Keratinocyte (primary cell): ENCODE measurements around the gene SULT2B1.
A peak's percentile ranks its signal among the peaks of the same experiment; 100 is the strongest.

Experiments used
- CTCF ChIP-seq, 3 experiments: IDR thresholded peaks in 1 of 3; conservative IDR thresholded peaks in 1 of 3; optimal IDR thresholded peaks in 1 of 3; 2 replicates in 2 of 3; 3 replicates in 1 of 3; pipeline versions ENCODE3 to v1.5.1; 2011; ENCODE audit warnings: low read length in 3 of 3, mild to moderate bottlenecking in 3 of 3, moderate library complexity in 2 of 3, control low read depth in 1 of 3, inconsistent platforms in 1 of 3; ENCODE audit not compliant: insufficient read depth in 2 of 3; ENCODE audit errors: extremely low read depth in 1 of 3
- EZH2 ChIP-seq: IDR thresholded peaks from one replicate; pipeline ENCODE4 v1.6.1; 2012; ENCODE audit warnings: inconsistent platforms, mild to moderate bottlenecking, low read length, moderate library complexity

- TF ChIP-seq CTCF (optimal IDR thresholded peaks at IDR 0.05 in 1 of 3, IDR thresholded peaks at IDR 0.05 in 1 of 3, conservative IDR thresholded peaks at IDR 0.05 in 1 of 3; ENCODE audit: extremely low read depth in 1 of 3, insufficient read depth in 2 of 3, low read length in 3 of 3) = peak in 2 of 3 experiments; percentile 17 to 36
- TF ChIP-seq EZH2 = no peak
Measured at GRCh38 chr19:48591021-48591420, 39.0 kb downstream of the SULT2B1 start.
